HCT116 (cell line): ENCODE data around the gene PRKCA. TPM values are rescaled to one million over a fixed set of nuclear protein-coding genes. Genes with fewer than 3 reads are reported as not detected.

Source experiments
- ATAC-seq: fragments of 200-7000 bp; cut with Tn5 transposase; 2 replicates; pipeline ENCODE4 v1.9.1; 2020; ENCODE audit warnings: mild to moderate bottlenecking, moderate library complexity
- BruUV-seq: library from RNA; stranded (reverse); fragments of 400-500 nt; replicated peaks from 2 replicates; lab custom pipeline; 2021; lab: Mats Ljungman, UMichigan
- CTCF ChIA-PET: fragments of 300-600 bp; sonication (Branson Sonifier 250); formaldehyde crosslinking; loops from one replicate; lab custom pipeline; 2021; ENCODE audit warnings: antibody characterized with exemption; lab: Charles Lee
- POLR2A ChIA-PET: fragments of 300-600, 350-600 bp; sonication (Branson Sonifier 250); formaldehyde crosslinking; loops from one replicate; lab custom pipeline; 2021; ENCODE audit warnings: antibody characterized with exemption; lab: Charles Lee
- RAD21 ChIA-PET, 2 experiments: fragments of 300-600 bp; sonication (Branson Sonifier 250); formaldehyde crosslinking; loops; one replicate each; lab custom pipeline; 2023; ENCODE audit warnings: low total read pairs in 2 of 2; ENCODE audit not compliant: uncharacterized antibody in 2 of 2, unreplicated experiment in 2 of 2, low non-redundant PET in 1 of 2; lab: Charles Lee
- DNase-seq: peaks from one replicate; pipeline ENCODE4 v3.0.0-alpha.2; 2010; ENCODE audit warnings: low read depth, low spot score
- H2AFZ ChIP-seq: fragments of 200-600 bp; shearing (Covaris generic), sonication (generic); 2 replicates; pipeline ENCODE4 v1.6.1; 2017; ENCODE audit warnings: low read depth, mixed run types, mixed read lengths, antibody characterized with exemption, low read length; ENCODE audit not compliant: poor library complexity, severe bottlenecking
- H3K27ac ChIP-seq: 2 replicates; pipeline ENCODE4 v1.5.1; 2012; ENCODE audit warnings: low read depth, low read length
- H3K27me3 ChIP-seq: fragments of 200-600 bp; sonication (generic); 2 replicates; pipeline ENCODE4 v1.6.1; 2016; ENCODE audit warnings: mixed run types, low read length, mixed read lengths; ENCODE audit not compliant: insufficient read depth
- H3K36me3 ChIP-seq, 2 experiments: fragments of 200-500 bp in 1 of 2; fragments of 200-600 bp in 1 of 2; sonication (Bioruptor generic) in 1 of 2; sonication (generic) in 1 of 2; 2 replicates each; pipeline versions ENCODE4 v1.5.1 to v1.6.1; 2014 to 2016; ENCODE audit warnings: low read length in 2 of 2, inconsistent platforms in 1 of 2, mixed read lengths in 1 of 2, mixed run types in 1 of 2; ENCODE audit not compliant: insufficient read depth in 2 of 2, control insufficient read depth in 1 of 2
- H3K4me1 ChIP-seq, 2 experiments: fragments of 200-600 bp in 1 of 2; sonication (generic) in 1 of 2; 2 replicates each; pipeline versions ENCODE4 v1.5.1 to v1.6.1; 2012 to 2017; ENCODE audit warnings: low read length in 2 of 2, inconsistent platforms in 1 of 2, mild to moderate bottlenecking in 1 of 2, mixed read lengths in 1 of 2, mixed run types in 1 of 2, moderate library complexity in 1 of 2; ENCODE audit not compliant: insufficient read depth in 2 of 2, control insufficient read depth in 1 of 2
- H3K4me2 ChIP-seq: fragments of 200-600 bp; sonication (generic); 2 replicates; pipeline ENCODE4 v1.6.1; 2017; ENCODE audit warnings: mixed run types, low read length, mixed read lengths
- H3K4me3 ChIP-seq, 2 experiments: fragments of 200-600 bp in 1 of 2; sonication (generic) in 1 of 2; replicated peaks in 1 of 2; 2 replicates each; pipeline ENCODE4 v1.5.1; 2011 to 2016; ENCODE audit warnings: low read length in 2 of 2, control low read depth in 1 of 2, low read depth in 1 of 2, mild to moderate bottlenecking in 1 of 2, mixed read lengths in 1 of 2, mixed run types in 1 of 2
- H3K79me2 ChIP-seq: fragments of 200-600 bp; sonication (generic); 2 replicates; pipeline ENCODE4 v1.6.1; 2017; ENCODE audit warnings: mild to moderate bottlenecking, mixed run types, low read length, moderate library complexity, mixed read lengths; ENCODE audit not compliant: insufficient read depth
- H3K9ac ChIP-seq: fragments of 200-600 bp; sonication (generic); 2 replicates; pipeline ENCODE4 v1.6.1; 2016; ENCODE audit warnings: low read length, mixed read lengths
- H3K9me2 ChIP-seq: fragments of 200-600 bp; sonication (generic), shearing (Covaris generic); 2 replicates; pipeline ENCODE4 v1.6.1; 2017; ENCODE audit warnings: mixed run types, mild to moderate bottlenecking, moderate library complexity; ENCODE audit not compliant: insufficient read depth
- H3K9me3 ChIP-seq, 2 experiments: fragments of 200-500 bp in 1 of 2; fragments of 200-600 bp in 1 of 2; sonication (Bioruptor generic) in 1 of 2; sonication (generic) in 1 of 2; 2 replicates each; pipeline ENCODE4 v1.6.1; 2014 to 2017; ENCODE audit warnings: low read length in 2 of 2, mixed read lengths in 2 of 2, inconsistent platforms in 1 of 2, low read depth in 1 of 2, mild to moderate bottlenecking in 1 of 2, mixed run types in 1 of 2, moderate library complexity in 1 of 2; ENCODE audit not compliant: control insufficient read depth in 1 of 2, insufficient read depth in 1 of 2
- H4K20me1 ChIP-seq: fragments of 200-600 bp; sonication (generic), shearing (Covaris generic); 2 replicates; pipeline ENCODE4 v1.6.1; 2017; ENCODE audit warnings: mixed run types, mild to moderate bottlenecking, moderate library complexity; ENCODE audit not compliant: insufficient read depth
- CEBPB ChIP-seq: IDR thresholded peaks from 2 replicates; pipeline ENCODE4 v1.6.1; 2012; ENCODE audit warnings: low read depth
- CTCF ChIP-seq, 3 experiments: fragments of 200-600 bp in 1 of 3; sonication (generic) in 1 of 3; IDR thresholded peaks in 2 of 3; conservative IDR thresholded peaks in 1 of 3; 2 replicates each; pipeline ENCODE4 v1.5.1; 2012 to 2017; ENCODE audit warnings: low read depth in 2 of 3, low read length in 2 of 3, antibody characterized with exemption in 1 of 3, borderline replicate concordance in 1 of 3, control low read depth in 1 of 3, mild to moderate bottlenecking in 1 of 3, mixed read lengths in 1 of 3, mixed run types in 1 of 3, moderate library complexity in 1 of 3; ENCODE audit not compliant: insufficient read depth in 1 of 3
- EGR1 ChIP-seq: IDR thresholded peaks from 2 replicates; pipeline ENCODE4 v1.6.1; 2012; ENCODE audit warnings: low read depth
- ELF1 ChIP-seq: IDR thresholded peaks from 2 replicates; pipeline ENCODE4 v1.6.1; 2012; ENCODE audit warnings: low read depth, borderline replicate concordance
- FOSL1 ChIP-seq: IDR thresholded peaks from 2 replicates; pipeline ENCODE4 v1.6.1; 2012; ENCODE audit warnings: low read depth
- JUND ChIP-seq: IDR thresholded peaks from 2 replicates; pipeline ENCODE4 v1.6.1; 2012
- MAX ChIP-seq: IDR thresholded peaks from 2 replicates; pipeline ENCODE4 v1.6.1; 2012
- POLR2A ChIP-seq: IDR thresholded peaks from 2 replicates; pipeline ENCODE4 v1.7.0; 2011; ENCODE audit warnings: borderline replicate concordance; ENCODE audit not compliant: insufficient read depth, insufficient read length; ENCODE audit errors: extremely low read depth
- POLR2AphosphoS5 ChIP-seq: IDR thresholded peaks from 2 replicates; pipeline ENCODE4 v1.6.1; 2011; ENCODE audit warnings: mild to moderate bottlenecking, low read depth, low read length, moderate library complexity
- RAD21 ChIP-seq: IDR thresholded peaks from 2 replicates; pipeline ENCODE4 v1.6.1; 2012; ENCODE audit warnings: low read depth, mild to moderate bottlenecking
- REST ChIP-seq: IDR thresholded peaks from 2 replicates; pipeline ENCODE4 v1.6.1; 2012; ENCODE audit warnings: low read depth
- SIN3A ChIP-seq: IDR thresholded peaks from 2 replicates; pipeline ENCODE4 v1.6.1; 2012; ENCODE audit warnings: low read depth
- SP1 ChIP-seq: IDR thresholded peaks from 2 replicates; pipeline ENCODE4 v1.6.1; 2012; ENCODE audit warnings: low read depth
- SRF ChIP-seq: IDR thresholded peaks from 2 replicates; pipeline ENCODE4 v1.6.1; 2012; ENCODE audit warnings: low read depth
- TCF7L2 ChIP-seq: IDR thresholded peaks from 2 replicates; pipeline ENCODE4 v1.7.0; 2011; ENCODE audit warnings: borderline replicate concordance, inconsistent platforms; ENCODE audit not compliant: insufficient read depth, insufficient read length; ENCODE audit errors: extremely low read depth
- YY1 ChIP-seq: IDR thresholded peaks from 2 replicates; pipeline ENCODE4 v1.6.1; 2011; ENCODE audit warnings: low read length, low read depth, moderate library complexity, mild to moderate bottlenecking; ENCODE audit not compliant: insufficient replicate concordance; ENCODE audit errors: extremely low read depth
- ZBTB33 ChIP-seq: IDR thresholded peaks from 2 replicates; pipeline ENCODE4 v1.6.1; 2011; ENCODE audit warnings: mild to moderate bottlenecking, low read length, moderate library complexity; ENCODE audit not compliant: insufficient replicate concordance; ENCODE audit errors: extremely low read depth
- ZFX ChIP-seq: fragments of 450-650 bp; IDR thresholded peaks from 2 replicates; pipeline ENCODE4 v1.6.1; 2017
- ZNF274 ChIP-seq: fragments of 200-500 bp; sonication (Bioruptor generic); IDR thresholded peaks from 2 replicates; pipeline ENCODE4 v1.6.1; 2014; ENCODE audit warnings: mild to moderate bottlenecking, low read depth, low read length, inconsistent platforms
- intact Hi-C: fragments of 100-400 bp; cut with micrococcal nuclease; formaldehyde crosslinking; loops from 2 replicates; pipeline ENCODE4 v1.10.0; 2022
- total RNA-seq: library from RNA; stranded (reverse); gene quantifications from one replicate; pipeline ENCODE4 v1.2.1, GENCODE V29; 2021; ENCODE audit not compliant: unreplicated experiment

PRKCA gene
- total RNA-seq, 1 experiment from 2014 or later = 18.8 TPM

GRCh38 chr17:66706851-66707450 lies 404.5 kb downstream of the PRKCA start:
- H2AFZ ChIP-seq = no peak overlapping the region
- BruUV-seq = no TSS peak
- no peak overlapping the region for H3K4me2 ChIP-seq
- H3K4me1 ChIP-seq = peaks cover 5 to 6% of the 10 kb centered on the region in 2 experiments
- no peaks in the 10 kb centered on the region for H3K9me3 ChIP-seq
- POLR2A ChIA-PET = no interaction called here
- ATAC-seq (no peak), DNase-seq (no peak)
- H3K27ac ChIP-seq = no peak overlapping the region
- RAD21 ChIA-PET = no interaction called here
- H3K27me3 ChIP-seq = no peaks in the 10 kb centered on the region
- no peak overlapping the region for H3K4me3 ChIP-seq
- H3K79me2 ChIP-seq = no peaks in the 10 kb centered on the region
- H3K9ac ChIP-seq = no peak overlapping the region
- CTCF ChIA-PET = no interaction called here
- TF ChIP-seq ZNF274 (no peak), MAX (no peak), TCF7L2 (no peak), YY1 (no peak), ZBTB33 (no peak), ELF1 (no peak), ZFX (no peak), SRF (no peak), POLR2A (no peak), CTCF (IDR thresholded peaks at IDR 0.05 in 2 of 3, conservative IDR thresholded peaks at IDR 0.05 in 1 of 3; ENCODE audit: borderline replicate concordance in 1 of 3, insufficient read depth in 1 of 3, low read depth in 2 of 3, low read length in 2 of 3) (no peak), JUND (no peak), SP1 (no peak), SIN3A (no peak), FOSL1 (no peak), RAD21 (no peak), EGR1 (no peak), REST (no peak), POLR2AphosphoS5 (no peak), CEBPB (no peak)
- no peaks in the 10 kb centered on the region for H4K20me1 ChIP-seq
- intact Hi-C loops = no loop called here
- H3K9me2 ChIP-seq = no peaks in the 10 kb centered on the region
- H3K36me3 ChIP-seq = no peaks in the 10 kb centered on the region
